HG03159 (cell line): Measurements from ENCODE around the gene MTMR4.
"Not testable (repeated sequence)": the region's sequence is repeated elsewhere in the genome, so short reads cannot be mapped to it uniquely, and the experiment has no call there.

Experiments used
- ATAC-seq: cut with Tn5 transposase; IDR thresholded peaks from one replicate; pipeline ENCODE4 v1.9.1; 2021; ENCODE audit warnings: mild to moderate bottlenecking, moderate library complexity; ENCODE audit not compliant: unreplicated experiment

MTMR4 gene

DNA sequence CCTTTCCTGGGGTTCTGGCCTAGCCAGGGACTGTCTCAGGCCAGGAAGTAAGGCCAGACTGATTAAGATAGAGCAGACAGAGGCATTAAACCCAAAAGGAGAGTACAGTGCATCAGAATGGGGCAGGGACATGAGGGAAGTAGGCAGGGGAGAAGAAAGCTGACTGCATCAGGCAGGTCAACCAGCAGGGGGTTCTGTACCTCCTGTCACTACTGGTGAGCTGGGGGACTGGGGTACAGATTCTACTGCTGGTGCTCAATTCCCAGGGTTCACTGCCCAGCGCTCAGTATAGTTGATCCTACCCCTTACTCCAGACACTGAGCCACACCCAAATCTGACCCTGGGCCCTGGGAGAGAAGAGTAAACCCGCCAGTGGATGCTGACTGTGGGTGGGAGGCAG, 12.9 kb upstream of the MTMR4 start:
- ATAC-seq = no peak

DNA sequence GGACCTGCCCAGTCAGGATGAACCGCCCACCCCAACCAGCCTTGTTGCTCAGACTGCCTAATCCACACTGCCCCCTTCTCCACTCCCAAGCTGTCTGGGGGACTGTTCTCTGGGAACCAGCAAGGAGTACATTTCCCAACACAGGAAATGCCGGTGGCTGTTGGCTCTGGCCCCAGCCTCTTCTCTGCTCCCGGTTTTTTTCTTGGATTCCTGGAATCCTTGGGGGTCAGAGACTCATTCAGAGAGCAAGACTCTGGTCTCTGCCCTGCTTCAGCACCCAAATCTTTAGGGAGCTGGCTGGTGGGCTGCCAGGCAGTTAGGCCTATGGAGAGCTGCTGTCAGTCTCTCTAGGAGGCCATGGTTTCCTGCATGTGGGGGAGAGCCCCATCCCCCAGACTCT, 10.8 kb upstream of the MTMR4 start:
- no peak for ATAC-seq

DNA sequence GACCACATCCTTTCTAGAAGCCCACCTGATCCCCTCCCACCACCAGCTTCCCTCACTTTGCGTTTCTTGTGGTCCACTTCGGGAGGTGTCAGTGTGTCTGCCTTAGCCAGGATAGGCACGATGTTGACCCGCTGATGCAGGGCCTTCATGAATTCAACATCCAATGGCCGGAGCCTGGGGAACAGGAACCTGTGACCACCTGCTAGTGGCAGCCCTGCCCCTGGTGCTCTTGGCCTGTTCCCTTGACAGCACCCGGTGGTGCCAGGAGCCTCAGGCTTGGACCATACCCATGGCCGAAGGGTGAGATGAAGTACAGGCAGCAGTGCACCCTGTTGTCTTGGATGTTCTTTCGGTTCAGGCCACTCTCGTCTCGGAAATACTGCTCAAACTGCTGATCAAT, 7.2 kb upstream of the MTMR4 start:
- no peak for ATAC-seq

DNA sequence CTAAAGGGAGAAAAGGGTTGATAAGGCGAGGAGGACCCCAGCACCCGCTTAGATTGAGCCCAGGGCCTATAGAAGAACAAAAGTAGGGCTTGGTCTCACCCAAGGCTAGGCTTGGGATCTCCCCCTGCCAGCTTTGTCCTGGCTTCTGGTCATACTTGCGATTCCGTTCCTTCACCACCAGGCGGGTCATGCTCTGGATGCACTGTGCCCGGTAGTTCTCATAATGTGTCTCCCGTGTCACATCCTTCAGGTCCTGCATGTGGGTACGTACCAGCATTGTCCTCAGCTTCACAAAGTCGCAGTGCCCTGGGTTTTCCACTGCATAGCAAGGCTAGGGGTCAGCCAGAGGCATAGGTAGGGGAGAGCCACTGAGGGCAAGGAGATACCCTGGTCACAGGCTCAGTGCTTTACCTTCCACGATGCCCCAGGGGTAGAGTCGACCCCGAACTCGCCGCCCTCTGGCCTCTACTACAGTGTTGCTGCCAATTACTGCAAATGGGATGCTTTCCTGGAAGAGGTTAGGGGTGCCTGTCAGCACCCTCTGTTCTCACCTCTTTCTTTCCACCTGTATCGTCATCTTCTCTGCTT, 6.5 kb upstream of the MTMR4 start:
- ATAC-seq = no peak

DNA sequence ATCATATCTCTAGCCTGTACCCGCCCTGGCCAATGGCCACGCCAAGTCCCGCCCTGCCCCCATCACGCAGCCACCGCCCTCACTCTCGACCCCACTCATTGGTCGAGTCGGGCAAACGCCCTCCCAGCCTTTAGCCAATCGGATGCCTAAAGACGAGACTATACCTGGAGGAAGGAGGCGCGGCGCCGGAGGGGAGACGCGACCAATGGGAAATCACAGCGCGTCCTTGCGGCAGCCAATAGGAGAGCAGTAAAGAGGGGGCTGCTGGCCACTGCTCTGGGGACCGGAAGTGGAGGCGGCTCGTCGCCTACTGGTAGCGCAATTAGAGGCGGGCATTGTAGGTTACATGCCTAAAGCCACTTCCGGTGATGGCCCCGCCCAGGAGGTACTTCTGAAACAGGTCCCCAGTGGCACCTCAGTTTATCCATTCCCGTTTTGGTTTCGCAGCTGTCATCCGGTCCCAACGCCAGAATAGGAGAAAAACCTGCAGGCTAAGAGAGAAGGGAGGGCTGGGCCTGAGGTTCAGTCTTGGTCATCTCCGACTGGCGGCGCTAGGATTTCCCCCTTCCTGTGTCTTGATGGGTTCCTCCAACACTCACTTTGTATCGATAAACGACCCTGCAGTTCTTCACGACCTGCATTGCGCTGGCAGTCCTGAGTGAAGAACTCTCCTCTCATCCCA, 3.6 kb upstream of the MTMR4 start:
- ATAC-seq = peak; percentile 78

DNA sequence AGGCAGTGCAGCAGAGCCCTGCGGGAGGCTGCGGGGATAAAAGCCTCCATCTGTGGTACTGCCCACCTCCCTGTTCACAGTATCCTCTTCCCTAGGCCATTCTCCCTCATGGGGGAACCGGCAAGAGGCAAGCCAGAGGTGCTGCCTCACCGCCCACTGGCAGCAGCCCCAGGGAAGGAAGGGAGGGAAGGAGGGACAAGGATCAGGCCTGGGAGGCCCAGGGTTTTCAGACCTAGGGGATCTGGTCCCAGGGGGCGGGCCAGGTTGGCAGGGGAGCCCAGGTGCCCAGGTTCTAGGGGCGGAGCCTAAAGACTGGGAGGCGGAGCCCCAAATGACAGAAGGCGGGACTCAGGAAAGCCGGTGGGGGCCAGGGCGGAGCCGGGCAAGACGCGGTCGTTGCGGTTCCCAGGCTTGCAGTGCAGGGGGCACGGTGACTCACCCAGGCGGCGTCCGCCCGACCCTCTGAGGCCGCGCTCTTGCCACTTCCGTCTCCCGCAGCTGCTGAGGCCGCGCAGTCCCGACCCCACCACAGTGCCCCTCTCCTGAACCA, 3.0 kb upstream of the MTMR4 start:
- ATAC-seq = no peak

DNA sequence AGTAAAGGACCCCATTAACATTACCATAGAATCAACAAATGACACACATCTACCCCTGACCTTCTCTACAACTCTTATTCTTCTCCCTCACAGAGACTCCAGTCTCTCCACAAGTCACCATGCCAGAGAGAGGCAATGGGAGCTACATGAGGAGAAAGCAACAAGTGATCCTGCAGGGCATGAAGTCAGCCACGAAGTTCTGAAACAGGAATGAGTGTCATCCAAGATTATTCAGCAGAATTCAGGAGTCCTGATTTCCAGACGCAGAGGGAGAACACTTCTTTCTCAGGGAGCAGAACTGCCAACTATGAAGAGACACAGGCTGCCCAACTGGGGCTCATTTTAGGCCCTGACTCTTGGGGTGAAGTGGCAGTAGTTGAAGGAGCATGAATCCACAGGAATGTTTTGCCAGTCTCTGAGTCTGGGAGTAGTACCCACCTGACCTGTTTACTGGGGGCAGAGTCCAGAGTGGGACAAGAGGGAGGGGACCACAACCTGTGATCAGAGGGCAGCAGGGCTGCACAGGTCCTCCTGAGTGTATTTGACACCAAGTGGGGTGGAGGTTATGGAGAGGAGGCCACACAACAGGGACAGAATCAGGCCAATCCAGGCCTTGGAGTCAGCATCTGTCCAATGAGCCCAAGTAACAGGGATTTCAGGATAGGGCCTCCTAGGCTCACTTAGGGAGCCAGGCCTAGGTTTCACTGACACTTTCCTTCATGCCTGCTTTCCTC, 2.4 kb upstream of the MTMR4 start:
- no peak for ATAC-seq

DNA sequence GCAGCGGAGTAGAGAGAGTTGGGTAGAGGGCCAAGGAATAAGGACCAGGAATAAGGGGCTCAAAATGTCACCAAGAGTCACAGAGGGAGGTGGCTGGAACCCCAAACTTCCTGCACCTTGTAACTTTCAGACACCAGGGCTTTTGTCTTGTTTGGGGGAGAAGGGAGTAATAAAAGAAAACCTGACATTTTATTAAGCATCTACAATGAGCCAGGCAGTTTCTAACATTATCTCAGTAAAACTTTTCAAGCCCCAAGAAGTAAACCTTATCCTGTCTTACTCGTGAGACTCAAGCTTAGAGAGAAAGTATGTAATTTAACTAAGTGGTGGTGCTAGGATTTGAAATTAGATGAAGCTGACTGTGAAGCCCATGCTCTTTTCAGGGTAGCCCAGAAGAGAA, 848 bp upstream of the MTMR4 start:
- no peak for ATAC-seq

DNA sequence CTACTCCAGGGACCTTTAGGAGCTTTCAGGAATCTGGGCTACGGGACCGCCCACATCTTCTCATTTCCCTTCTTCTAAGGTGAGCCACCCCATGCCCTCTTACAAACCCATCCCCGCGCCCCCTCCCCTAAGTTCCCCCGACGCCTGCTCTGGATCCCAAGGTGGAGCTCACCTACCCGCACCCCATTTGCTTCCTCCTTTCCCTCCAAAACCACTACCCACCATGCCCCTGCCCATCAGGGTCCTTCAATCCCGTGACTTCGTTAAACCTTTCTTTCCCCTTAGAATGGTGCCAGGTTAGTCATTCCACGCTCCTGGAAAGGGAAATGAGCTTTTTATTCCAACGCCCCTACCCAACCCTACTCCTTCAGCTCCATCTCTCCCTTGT, 326 bp upstream of the MTMR4 start:
- ATAC-seq = no peak

DNA sequence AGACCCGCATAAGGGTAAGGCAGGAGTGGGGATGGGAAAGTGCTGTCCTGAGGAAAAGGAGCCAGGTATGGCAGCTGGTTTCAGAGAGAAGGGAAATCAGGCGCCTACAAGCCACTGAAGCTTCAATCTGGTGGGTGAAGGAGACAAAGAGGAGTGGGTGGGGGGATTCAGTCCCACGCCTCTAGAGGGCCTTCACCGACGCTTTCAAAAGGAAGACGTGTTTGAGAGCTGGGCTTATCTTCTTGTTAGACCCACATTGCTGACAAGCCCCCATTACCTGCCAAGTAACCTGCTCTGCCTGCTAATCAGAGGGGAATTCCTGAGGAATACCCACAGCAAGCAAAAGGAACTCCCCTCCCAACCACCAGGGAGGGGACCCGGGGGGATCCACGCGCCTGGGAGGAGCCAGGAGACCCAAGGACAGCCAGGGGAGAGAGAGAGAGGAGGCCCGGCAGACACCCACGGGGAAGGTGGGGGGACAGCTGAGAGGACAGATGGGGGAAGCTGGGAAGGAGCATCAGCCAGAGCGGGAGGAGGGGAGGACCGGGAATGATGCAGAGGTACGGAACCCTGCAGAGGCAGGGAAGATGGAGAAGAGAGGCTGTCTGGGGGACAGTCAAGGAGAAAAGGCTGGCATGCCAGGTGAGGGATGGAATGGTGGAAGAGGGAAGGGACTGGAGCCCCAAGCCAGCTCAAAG, 1.0 kb downstream of the MTMR4 start:
- no peak for ATAC-seq

DNA sequence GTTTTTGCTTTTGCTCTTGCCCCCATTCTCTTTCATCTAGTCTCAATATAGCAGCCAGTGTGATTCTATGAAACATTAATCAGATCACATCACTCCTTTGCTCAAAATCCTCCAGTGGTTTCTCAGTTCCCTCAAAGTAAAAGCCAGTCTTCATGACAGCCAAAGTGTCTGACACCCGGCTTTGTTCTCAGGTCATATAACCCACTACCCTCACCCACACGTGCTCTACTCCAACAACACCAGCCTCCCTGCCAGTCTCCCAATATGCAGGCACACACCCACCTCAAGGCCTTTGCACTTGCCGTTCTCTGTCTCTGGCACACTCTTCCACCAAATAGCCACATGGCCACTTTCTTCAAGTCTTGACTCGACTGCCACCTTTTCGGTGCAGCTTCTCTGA, 4.4 kb downstream of the MTMR4 start:
- no peak for ATAC-seq

DNA sequence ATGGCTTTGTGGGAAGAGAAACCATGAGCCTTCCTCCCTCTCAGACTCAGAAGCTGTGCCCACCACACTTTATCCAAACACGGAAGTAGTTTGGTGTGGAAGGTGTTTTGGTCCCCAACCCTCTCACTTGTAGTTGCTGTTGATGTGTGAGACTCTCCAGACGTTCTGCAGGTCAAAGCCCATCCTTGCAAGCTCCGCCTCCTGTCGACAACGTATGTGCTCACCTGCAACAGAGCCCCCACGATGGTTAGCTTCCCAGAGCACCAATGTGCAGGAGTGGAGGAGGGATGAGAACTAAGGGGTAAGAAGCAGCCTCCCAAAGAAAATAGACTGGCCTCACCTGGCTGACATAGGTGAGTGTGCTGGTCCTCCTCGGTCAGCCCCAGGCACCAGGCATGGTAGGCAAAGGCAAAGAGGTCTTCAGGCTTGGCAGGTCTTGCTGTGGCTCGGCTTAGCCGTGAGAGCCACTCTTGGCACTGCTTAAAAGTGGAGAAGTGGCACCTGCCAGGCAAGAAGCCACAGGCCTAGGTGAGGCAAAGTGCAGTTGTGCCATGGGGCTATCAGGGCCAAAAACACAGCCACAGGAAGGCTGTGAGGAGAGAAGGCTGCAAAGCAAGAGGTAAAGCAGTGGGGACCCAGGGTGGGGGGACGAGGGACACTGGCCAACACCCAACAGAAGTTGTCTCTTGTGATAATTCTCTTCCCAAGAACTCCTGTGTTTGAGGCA, 5.9 kb downstream of the MTMR4 start:
- ATAC-seq = no peak

DNA sequence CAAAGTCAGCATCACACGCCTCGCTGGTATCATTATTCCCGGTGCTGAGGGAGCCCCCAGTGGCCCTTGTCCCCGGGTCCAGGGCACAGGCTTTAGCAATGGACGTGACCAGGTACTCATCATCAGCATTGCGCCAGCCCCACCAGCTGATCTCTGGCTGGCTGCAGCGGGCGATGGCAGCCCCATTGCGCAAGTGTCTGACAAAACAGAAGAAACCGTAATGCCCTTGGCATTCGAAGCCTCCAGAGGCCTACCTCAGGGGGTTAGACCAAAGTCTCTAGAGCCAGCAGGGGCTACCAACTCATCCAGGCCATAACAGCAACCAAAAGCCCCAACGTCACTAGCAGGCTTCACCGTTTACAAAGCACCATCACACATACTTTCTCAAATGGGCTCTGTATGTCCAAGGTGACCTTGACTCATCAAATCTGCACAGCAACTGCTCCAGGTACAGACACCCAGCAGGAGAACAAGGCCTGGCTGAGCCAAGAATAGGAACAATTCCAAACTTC, 7.3 kb downstream of the MTMR4 start:
- ATAC-seq = no peak

DNA sequence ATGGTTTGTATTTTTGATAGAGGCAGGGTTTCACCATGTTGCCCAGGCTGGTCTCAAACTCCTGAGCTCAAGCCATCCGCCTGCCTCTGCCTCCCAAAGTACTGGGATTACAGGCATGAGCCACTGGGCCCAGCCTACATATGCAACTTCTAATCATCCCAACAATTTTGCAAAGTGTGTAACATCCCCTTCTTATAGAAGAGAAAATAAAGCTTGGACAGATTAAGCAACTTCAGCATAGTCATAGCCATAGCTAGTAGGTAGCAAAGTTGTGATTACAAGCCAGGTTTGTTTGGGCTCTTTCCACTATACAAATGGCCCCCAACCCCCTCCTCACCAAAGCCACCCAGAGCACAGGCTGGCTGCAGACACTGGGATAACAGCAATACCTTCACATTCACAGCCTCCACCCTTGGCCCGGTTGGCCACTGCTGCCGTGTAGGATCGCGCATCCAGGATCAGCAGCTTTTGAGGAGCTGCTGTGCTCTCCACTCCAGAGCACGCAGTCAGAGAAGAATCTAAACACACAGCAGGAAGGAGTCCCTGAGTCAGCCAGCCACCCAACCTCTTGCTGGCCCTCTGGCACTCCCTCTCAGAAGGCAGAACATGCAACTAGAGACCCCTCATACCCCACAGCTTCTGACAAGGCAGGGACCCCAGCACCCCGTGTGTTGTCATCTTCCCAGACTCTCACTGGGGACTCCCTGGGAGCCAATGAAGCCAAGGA, 7.9 kb downstream of the MTMR4 start:
- no peak for ATAC-seq

DNA sequence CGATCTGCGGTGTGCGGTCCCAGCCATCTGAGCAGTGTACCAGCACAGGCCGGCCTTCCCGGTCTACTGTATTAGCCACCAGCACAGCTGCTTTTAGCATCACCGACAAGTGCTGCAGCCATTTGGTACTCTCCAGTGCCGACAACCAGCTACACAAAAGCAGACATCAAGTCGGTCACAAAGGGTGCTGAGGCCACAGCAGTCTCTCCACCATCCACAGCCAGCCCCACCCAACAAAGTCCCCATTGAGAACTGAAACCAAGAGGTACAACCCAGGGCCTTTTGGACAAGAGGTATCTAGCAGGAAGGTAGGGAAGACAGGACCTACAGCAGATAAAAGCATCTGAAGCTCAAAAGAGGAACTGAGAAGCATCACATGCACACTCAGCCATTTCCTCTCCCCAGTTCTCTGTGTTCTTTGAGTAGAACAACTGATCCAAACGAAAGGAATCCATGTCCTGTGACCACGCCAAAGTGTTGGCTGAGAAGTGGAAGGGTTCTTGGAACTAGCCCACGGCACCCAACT, 9.5 kb downstream of the MTMR4 start:
- peak; percentile 87 for ATAC-seq

DNA sequence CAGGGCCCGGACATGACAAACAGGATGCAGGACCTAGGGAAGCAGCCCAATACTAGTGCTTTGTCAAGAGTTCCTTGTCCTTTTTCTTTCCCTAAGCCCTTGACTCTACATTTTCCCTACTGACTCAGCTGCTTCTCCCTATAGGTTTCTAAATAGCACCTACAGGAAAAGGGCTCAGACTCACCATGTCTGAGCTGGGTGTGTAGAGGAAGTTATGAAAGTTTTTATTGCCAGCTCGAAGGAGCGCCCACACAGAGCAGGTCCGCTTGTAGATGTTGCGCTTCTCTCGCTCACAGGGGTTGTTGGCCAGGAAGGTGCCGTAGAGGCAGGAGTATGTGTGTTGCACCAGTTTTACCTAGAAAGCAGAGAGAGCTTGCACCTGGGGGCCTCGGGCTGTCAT, 10.6 kb downstream of the MTMR4 start:
- ATAC-seq = no peak

DNA sequence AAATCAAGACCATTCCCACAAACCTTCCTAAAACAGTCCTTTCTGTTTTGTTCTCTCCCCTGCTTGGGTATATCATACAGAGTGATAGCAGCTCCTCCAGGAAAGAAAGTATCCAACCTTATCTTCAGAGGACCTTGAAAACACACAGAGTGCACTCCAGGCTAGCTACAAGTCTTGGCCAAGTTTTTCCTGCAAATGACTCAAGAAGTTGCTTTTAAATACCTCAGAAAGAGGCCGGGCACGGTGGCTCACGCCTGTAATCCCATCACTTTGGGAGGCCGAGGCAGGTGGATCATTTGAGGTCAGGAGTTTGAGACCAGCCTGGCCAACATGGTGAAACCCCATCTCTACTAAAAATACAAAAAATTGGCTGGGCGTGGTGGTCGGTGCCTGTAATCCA, 11.3 kb downstream of the MTMR4 start:
- not testable (repeated sequence) for ATAC-seq

DNA sequence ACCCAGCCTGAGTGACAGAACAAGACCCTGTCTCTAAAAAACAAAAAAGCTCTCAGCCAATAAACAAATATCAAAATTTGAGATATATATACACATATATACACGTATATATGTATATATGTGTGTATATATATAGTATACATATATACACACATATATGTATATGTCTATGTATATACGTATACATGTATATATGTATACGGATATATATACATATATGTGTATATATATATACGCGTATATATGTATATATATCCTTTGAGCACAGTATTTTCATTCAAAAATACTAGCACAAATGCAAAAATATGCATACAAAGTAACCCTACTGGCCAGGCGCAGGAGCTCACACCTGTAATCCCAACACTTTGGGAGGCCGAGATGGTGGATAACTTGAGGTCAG, 13.0 kb downstream of the MTMR4 start:
- ATAC-seq = no peak

DNA sequence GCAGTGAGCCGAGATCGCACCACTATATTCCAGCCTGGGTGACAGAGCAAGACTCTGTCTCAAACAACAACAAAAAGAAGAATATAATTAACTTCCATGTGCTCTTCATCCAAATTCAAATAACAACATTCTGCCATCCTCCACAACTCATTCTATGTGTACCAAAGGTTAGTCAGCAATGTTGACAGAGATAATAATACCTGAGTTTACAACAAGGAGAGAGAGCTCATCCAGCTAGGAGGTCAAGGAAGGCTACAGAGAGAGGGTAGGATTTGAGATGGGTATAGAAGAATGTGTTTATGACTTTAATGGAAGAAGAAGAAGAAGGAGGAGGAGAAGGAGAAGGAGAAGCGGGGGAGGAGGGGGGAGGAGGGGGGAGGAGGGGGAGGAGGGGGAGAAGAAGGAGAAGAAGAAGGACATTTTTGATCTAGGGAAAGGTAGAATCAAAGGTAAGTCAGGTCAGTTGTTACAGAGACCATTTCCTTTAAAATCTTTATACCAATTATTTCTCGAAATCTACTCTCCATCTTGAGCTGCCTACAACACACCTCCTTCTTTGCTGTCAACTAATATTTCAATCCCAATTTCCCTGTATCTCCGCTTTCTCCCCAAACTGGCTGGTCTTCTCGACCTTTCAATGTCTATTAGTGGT, 16.1 kb downstream of the MTMR4 start:
- no peak for ATAC-seq
